Loucy (cell line): ENCODE data around the gene SYNGR4.

Experiments
- H2AFZ ChIP-seq: fragments of 200-600 bp; sonication (generic); 2 replicates; pipeline ENCODE4 v1.6.0; 2016; ENCODE audit warnings: antibody characterized with exemption, mild to moderate bottlenecking, low read length, moderate library complexity
- H3F3A ChIP-seq: fragments of 200-600 bp; 2 replicates; pipeline ENCODE4 v1.6.0; 2016; ENCODE audit warnings: antibody characterized with exemption, low read depth, mild to moderate bottlenecking
- H3K27me3 ChIP-seq: fragments of 200-600 bp; sonication (generic); 2 replicates; pipeline ENCODE4 v1.6.1; 2014; ENCODE audit warnings: low read length, mild to moderate bottlenecking; ENCODE audit not compliant: insufficient read depth, poor library complexity, severe bottlenecking
- H3K36me3 ChIP-seq: fragments of 200-600 bp; sonication (generic); 2 replicates; pipeline ENCODE4 v1.6.1; 2016; ENCODE audit warnings: low read length; ENCODE audit not compliant: insufficient read depth
- H3K4me1 ChIP-seq: fragments of 200-600 bp; sonication (generic); 2 replicates; pipeline ENCODE4 v1.5.1; 2014; ENCODE audit warnings: low read length, mild to moderate bottlenecking; ENCODE audit not compliant: insufficient read depth, poor library complexity, severe bottlenecking
- H3K4me2 ChIP-seq: fragments of 200-600 bp; sonication (generic); 2 replicates; pipeline ENCODE4 v1.6.0; 2014; ENCODE audit warnings: antibody characterized with exemption, low read length, low read depth, mild to moderate bottlenecking; ENCODE audit not compliant: poor library complexity, severe bottlenecking
- H3K4me3 ChIP-seq: fragments of 200-600 bp; sonication (generic); 2 replicates; pipeline ENCODE4 v1.5.1; 2014; ENCODE audit warnings: low read length, mild to moderate bottlenecking, mixed read lengths; ENCODE audit not compliant: poor library complexity, severe bottlenecking
- H3K79me2 ChIP-seq: fragments of 200-600 bp; sonication (generic); 2 replicates; pipeline ENCODE4 v1.6.1; 2014; ENCODE audit warnings: low read length; ENCODE audit not compliant: insufficient read depth
- H3K9ac ChIP-seq: fragments of 200-600 bp; sonication (generic); 2 replicates; pipeline ENCODE4 v1.6.0; 2014; ENCODE audit warnings: mild to moderate bottlenecking, low read depth, low read length, moderate library complexity; ENCODE audit not compliant: poor library complexity, severe bottlenecking
- H3K9me2 ChIP-seq: fragments of 200-600 bp; sonication (generic); replicated peaks from 2 replicates; pipeline ENCODE4 v1.6.1; 2016; ENCODE audit warnings: low read depth, low read length, mixed read lengths
- H3K9me3 ChIP-seq: fragments of 200-600 bp; sonication (generic); 2 replicates; pipeline ENCODE4 v1.6.1; 2014; ENCODE audit warnings: mild to moderate bottlenecking, antibody characterized with exemption, low read length, low read depth; ENCODE audit not compliant: insufficient read depth
- H4K20me1 ChIP-seq: fragments of 200-600 bp; sonication (generic); 2 replicates; pipeline ENCODE4 v1.6.0; 2014; ENCODE audit warnings: antibody characterized with exemption, low read length, mild to moderate bottlenecking; ENCODE audit not compliant: insufficient read depth, poor library complexity, severe bottlenecking
- EZH2phosphoT487 ChIP-seq: fragments of 200-600 bp; IDR thresholded peaks from 2 replicates; pipeline ENCODE4 v1.6.1; 2018; ENCODE audit warnings: antibody characterized with exemption, mild to moderate bottlenecking, moderate library complexity, borderline replicate concordance
- TF ChIP-seq, protein P1 (sequence below): fragments of 200-600 bp; sonication (generic); conservative IDR thresholded peaks from 2 replicates; pipeline ENCODE4 v1.5.1; 2014; ENCODE audit warnings: mild to moderate bottlenecking, antibody characterized with exemption, low read length

The SYNGR4 gene

DNA sequence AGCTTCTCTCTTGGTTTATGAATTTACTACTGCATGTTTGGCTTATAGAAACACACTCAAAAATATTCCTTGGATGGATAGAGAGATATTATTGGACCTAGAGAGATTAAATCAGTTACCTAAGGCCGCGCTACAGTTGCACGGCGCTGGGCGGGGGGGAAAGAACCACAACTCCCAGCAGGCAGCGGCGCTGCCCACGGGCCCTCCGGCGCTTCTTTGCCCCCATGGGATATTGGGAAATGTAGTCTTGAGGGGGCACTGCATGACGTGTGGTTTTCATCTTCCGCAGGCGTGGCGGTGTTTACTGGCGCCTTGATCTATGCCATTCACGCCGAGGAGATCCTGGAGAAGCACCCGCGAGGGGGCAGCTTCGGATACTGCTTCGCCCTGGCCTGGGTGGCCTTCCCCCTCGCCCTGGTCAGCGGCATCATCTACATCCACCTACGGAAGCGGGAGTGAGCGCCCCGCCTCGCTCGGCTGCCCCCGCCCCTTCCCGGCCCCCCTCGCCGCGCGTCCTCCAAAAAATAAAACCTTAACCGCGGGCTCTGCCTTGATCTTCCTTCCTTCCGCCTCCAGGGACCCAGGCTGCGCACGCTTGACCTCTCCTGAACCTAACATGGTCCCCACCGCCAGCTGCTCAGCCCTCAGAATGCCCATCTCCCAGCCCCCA lies 34.0 kb upstream of the SYNGR4 start:
- peaks cover 11% of the 10 kb centered on the region for H3F3A ChIP-seq
- H3K4me3 ChIP-seq = peak overlapping the region; percentile 79
- peak overlapping the region; percentile 97 for H3K9ac ChIP-seq
- peaks cover 4% of the 10 kb centered on the region; the same call in 1 of the 2 replicates for H3K9me3 ChIP-seq
- TF ChIP-seq, protein P1, sequence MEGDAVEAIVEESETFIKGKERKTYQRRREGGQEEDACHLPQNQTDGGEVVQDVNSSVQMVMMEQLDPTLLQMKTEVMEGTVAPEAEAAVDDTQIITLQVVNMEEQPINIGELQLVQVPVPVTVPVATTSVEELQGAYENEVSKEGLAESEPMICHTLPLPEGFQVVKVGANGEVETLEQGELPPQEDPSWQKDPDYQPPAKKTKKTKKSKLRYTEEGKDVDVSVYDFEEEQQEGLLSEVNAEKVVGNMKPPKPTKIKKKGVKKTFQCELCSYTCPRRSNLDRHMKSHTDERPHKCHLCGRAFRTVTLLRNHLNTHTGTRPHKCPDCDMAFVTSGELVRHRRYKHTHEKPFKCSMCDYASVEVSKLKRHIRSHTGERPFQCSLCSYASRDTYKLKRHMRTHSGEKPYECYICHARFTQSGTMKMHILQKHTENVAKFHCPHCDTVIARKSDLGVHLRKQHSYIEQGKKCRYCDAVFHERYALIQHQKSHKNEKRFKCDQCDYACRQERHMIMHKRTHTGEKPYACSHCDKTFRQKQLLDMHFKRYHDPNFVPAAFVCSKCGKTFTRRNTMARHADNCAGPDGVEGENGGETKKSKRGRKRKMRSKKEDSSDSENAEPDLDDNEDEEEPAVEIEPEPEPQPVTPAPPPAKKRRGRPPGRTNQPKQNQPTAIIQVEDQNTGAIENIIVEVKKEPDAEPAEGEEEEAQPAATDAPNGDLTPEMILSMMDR = peak; percentile 28
- TF ChIP-seq EZH2phosphoT487 = no peak
- no peaks in the 10 kb centered on the region for H3K9me2 ChIP-seq
- H2AFZ ChIP-seq = peak overlapping the region; percentile 41; the same call in 1 of the 2 replicates
- H3K4me1 ChIP-seq = peaks cover 36% of the 10 kb centered on the region
- H4K20me1 ChIP-seq = peaks cover 8% of the 10 kb centered on the region
- H3K4me2 ChIP-seq = peak overlapping the region; percentile 91
- peaks cover 51% of the 10 kb centered on the region for H3K79me2 ChIP-seq
- H3K27me3 ChIP-seq = no peaks in the 10 kb centered on the region
- H3K36me3 ChIP-seq = no peaks in the 10 kb centered on the region

DNA sequence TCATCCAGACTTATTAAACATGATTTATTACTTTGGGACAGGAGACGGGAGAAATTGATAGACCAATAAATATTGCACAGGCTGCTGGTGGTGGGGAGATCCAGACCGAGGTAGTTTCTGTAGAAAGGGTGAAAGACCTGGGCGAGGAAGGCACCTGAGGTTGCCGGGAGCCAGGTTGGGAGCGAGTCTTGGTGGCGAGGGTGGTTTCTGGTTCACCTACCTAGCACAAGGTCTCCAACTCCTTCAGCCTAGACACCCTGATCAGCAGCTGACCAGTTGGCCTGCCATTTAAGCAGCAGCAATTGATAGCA lies 31.9 kb upstream of the SYNGR4 start:
- H3K4me3 ChIP-seq = peak overlapping the region; percentile 79
- peak overlapping the region; percentile 91 for H3K4me2 ChIP-seq
- no peak for TF ChIP-seq EZH2phosphoT487
- TF ChIP-seq, protein P1 = no peak
- no peaks in the 10 kb centered on the region for H3K27me3 ChIP-seq
- H3K36me3 ChIP-seq = no peaks in the 10 kb centered on the region
- H3F3A ChIP-seq = peaks cover 11% of the 10 kb centered on the region
- H2AFZ ChIP-seq = no peak overlapping the region
- H3K9me2 ChIP-seq = no peaks in the 10 kb centered on the region
- H3K9me3 ChIP-seq = peaks cover 4% of the 10 kb centered on the region; the same call in 1 of the 2 replicates
- peaks cover 31% of the 10 kb centered on the region for H3K4me1 ChIP-seq
- H3K79me2 ChIP-seq = peaks cover 32% of the 10 kb centered on the region
- H3K9ac ChIP-seq = peak overlapping the region; percentile 97
- H4K20me1 ChIP-seq = peaks cover 8% of the 10 kb centered on the region

DNA sequence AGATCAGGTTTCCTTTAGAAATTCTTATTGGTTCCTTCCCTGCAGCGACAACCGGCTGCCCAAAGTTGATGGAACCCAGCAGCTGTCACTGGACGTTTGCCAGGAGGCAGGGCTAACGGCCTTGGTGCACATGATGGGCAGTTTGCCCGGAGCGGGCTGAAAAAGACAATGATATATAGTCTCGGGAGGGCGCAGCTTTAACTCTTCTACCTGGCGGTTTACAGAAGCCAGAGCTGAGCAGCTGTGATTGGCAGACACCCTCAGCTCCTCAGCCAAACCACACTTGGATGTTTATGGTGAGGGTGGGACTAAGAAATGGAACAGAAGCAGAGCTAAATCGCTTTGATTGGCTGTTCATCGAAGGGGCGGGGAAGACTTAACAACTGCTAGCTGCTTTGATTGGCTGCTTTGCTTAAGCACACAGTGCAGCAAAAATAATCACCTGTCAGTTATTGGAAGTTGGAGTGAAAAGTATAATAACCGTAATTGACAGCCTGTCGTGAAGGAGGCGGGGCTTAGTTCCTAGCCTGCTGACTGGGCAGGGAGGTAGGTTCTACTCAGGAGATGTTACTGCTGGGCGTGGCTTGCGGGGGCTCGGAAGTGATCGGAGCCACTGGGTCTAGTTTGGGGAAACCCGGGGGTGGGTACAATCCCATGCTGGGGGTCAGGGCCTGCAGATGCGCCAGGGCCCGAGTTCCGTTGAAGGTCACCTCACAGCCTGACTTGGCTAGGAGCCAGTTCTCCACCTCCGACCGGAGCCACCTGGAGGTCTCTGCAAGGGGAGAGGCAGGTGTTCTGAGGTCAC lies 31.3 kb upstream of the SYNGR4 start:
- no peak for TF ChIP-seq EZH2phosphoT487
- TF ChIP-seq, protein P1 = no peak
- H3K36me3 ChIP-seq = no peaks in the 10 kb centered on the region
- no peaks in the 10 kb centered on the region for H3K9me2 ChIP-seq
- peaks cover 29% of the 10 kb centered on the region for H3K4me1 ChIP-seq
- peaks cover 4% of the 10 kb centered on the region; the same call in 1 of the 2 replicates for H3K9me3 ChIP-seq
- peaks cover 8% of the 10 kb centered on the region for H4K20me1 ChIP-seq
- H3K9ac ChIP-seq = peak overlapping the region; percentile 98
- no peaks in the 10 kb centered on the region for H3K27me3 ChIP-seq
- peaks cover 11% of the 10 kb centered on the region for H3F3A ChIP-seq
- peak overlapping the region; percentile 88 for H3K4me3 ChIP-seq
- no peak overlapping the region for H2AFZ ChIP-seq
- H3K4me2 ChIP-seq = peak overlapping the region; percentile 91
- H3K79me2 ChIP-seq = peaks cover 26% of the 10 kb centered on the region
